Measurements from ENCODE around the gene DAPK1.

DAPK1 gene

GRCh38 chr9:87674565-87675299, 177.1 kb downstream of the DAPK1 start:
- no peak for DNase-seq

GRCh38 chr9:87675906-87676515, 178.3 kb downstream of the DAPK1 start:
- no peak for DNase-seq

- DNase-seq = no peak
Observed at GRCh38 chr9:87676976-87677775, 179.5 kb downstream of the DAPK1 start.

GRCh38 chr9:87677776-87678587, 180.3 kb downstream of the DAPK1 start:
- DNase-seq = no peak

GRCh38 chr9:87678650-87679355, 181.1 kb downstream of the DAPK1 start:
- no peak for DNase-seq

GRCh38 chr9:87681271-87682061, 183.8 kb downstream of the DAPK1 start:
- no peak for DNase-seq

- DNase-seq = no peak
Observed at GRCh38 chr9:87682085-87682484, 184.4 kb downstream of the DAPK1 start.

- no peak for DNase-seq
Observed at GRCh38 chr9:87682618-87683017, 185.0 kb downstream of the DAPK1 start.

- DNase-seq = no peak
Observed at GRCh38 chr9:87683751-87684626, 186.3 kb downstream of the DAPK1 start.

GRCh38 chr9:87684627-87685219, 187.1 kb downstream of the DAPK1 start:
- no peak for DNase-seq

- no peak for DNase-seq
Observed at GRCh38 chr9:87685441-87685840, 187.8 kb downstream of the DAPK1 start.

- no peak for DNase-seq
Observed at GRCh38 chr9:87685871-87686519, 188.3 kb downstream of the DAPK1 start.

- DNase-seq = no peak
Observed at GRCh38 chr9:87686520-87687090, 188.9 kb downstream of the DAPK1 start.

- DNase-seq = no peak
Observed at GRCh38 chr9:87687207-87687606, 189.5 kb downstream of the DAPK1 start.

- no peak for DNase-seq
Observed at GRCh38 chr9:87694236-87694755, 196.6 kb downstream of the DAPK1 start.

GRCh38 chr9:87695523-87695922, 197.9 kb downstream of the DAPK1 start:
- DNase-seq = no peak

GRCh38 chr9:87696641-87697040, 199.0 kb downstream of the DAPK1 start:
- no peak for DNase-seq

- no peak for DNase-seq
Observed at GRCh38 chr9:87698069-87698809, 200.6 kb downstream of the DAPK1 start.
